ENCODE results near the gene HEXIM1. TPM values are rescaled to one million over a fixed set of nuclear protein-coding genes. Genes with fewer than 3 reads are reported as not detected.

Gene HEXIM1
- total RNA-seq, 4 donors from 2014 or later, result 32.1 to 58.2 (median 45.3) TPM

GRCh38 chr17:45146592-45146889 lies 1.7 kb upstream of the HEXIM1 start:
- Histone ChIP-seq H3K4me1 (peaks cover 46 to 60% (median 55%) of the 10 kb centered on the region in 4 donors), H3K27me3 (no peaks in the 10 kb centered on the region), H3K9me3 (no peaks in the 10 kb centered on the region), H3K36me3 (no peaks in the 10 kb centered on the region), H3K4me3 (peak overlapping the region; percentile 68 to 83 (median 75)), H3K27ac (replicated peaks in 1 of 4) (peak overlapping the region; percentile 96 to 100 (median 98))
- 72% methylated on average over 4 of the region's 4 CpGs for WGBS
- TF ChIP-seq EP300 (IDR thresholded peaks at IDR 0.05) (no peak), POLR2AphosphoS5 (IDR thresholded peaks at IDR 0.05) (no peak), CTCF (IDR thresholded peaks at IDR 0.05) (no peak), POLR2A (IDR thresholded peaks at IDR 0.05; ENCODE audit: low read depth) (no peak)
- no peak for DNase-seq (ENCODE audit: extremely low spot score)
- intact Hi-C loops (cut with DNase I), result no loop called here

- TF ChIP-seq EP300 (IDR thresholded peaks at IDR 0.05) (no peak), POLR2A (IDR thresholded peaks at IDR 0.05; ENCODE audit: low read depth) (no peak), CTCF (IDR thresholded peaks at IDR 0.05) (no peak), POLR2AphosphoS5 (IDR thresholded peaks at IDR 0.05) (peak; percentile 67 to 81)
- Histone ChIP-seq H3K9me3 (no peaks in the 10 kb centered on the region), H3K27me3 (no peaks in the 10 kb centered on the region), H3K4me1 (peaks cover 51 to 65% (median 59%) of the 10 kb centered on the region in 4 donors), H3K36me3 (no peaks in the 10 kb centered on the region), H3K27ac (replicated peaks in 1 of 4) (peak overlapping the region; percentile 96 to 100 (median 98)), H3K4me3 (peak overlapping the region; percentile 68 to 83 (median 75))
- intact Hi-C loops (cut with DNase I), result no loop called here
- DNase-seq (ENCODE audit: extremely low spot score), result no peak
- WGBS, result 18% methylated on average over 8 of the region's 29 CpGs
Measured at GRCh38 chr17:45146890-45147580, 1.2 kb upstream of the HEXIM1 start.

- peak overlapping the region; percentile 96 to 100 (median 98) for H3K27ac ChIP-seq (replicated peaks in 1 of 4)
- no peak for TF ChIP-seq EP300 (IDR thresholded peaks at IDR 0.05)
- no peak for TF ChIP-seq CTCF (IDR thresholded peaks at IDR 0.05)
- TF ChIP-seq POLR2AphosphoS5 (IDR thresholded peaks at IDR 0.05), result peak; percentile 60 to 78
- intact Hi-C loops (cut with DNase I), result no loop called here
- no peaks in the 10 kb centered on the region for H3K36me3 ChIP-seq
- peaks cover 54 to 72% (median 66%) of the 10 kb centered on the region in 4 donors for H3K4me1 ChIP-seq
- H3K4me3 ChIP-seq, result peak overlapping the region; percentile 68 to 83 (median 75)
- no peaks in the 10 kb centered on the region for H3K9me3 ChIP-seq
- DNase-seq (ENCODE audit: extremely low spot score), result no peak
- under 1% methylated on average over 36 of the region's 38 CpGs for WGBS
- H3K27me3 ChIP-seq, result no peaks in the 10 kb centered on the region
Measured at GRCh38 chr17:45147581-45148182, 593 bp upstream of the HEXIM1 start.

GRCh38 chr17:45149037-45149668 lies 878 bp downstream of the HEXIM1 start:
- H3K4me3 ChIP-seq, result peak overlapping the region; percentile 68 to 80 (median 72)
- H3K9me3 ChIP-seq, result no peaks in the 10 kb centered on the region
- no peaks in the 10 kb centered on the region for H3K36me3 ChIP-seq
- H3K4me1 ChIP-seq, result peaks cover 46 to 70% (median 65%) of the 10 kb centered on the region in 4 donors
- intact Hi-C loops (cut with DNase I), result no loop called here
- no peaks in the 10 kb centered on the region for H3K27me3 ChIP-seq
- no peak for DNase-seq (ENCODE audit: extremely low spot score)
- 0% methylated on average over 23 of the region's 32 CpGs for WGBS
- peak overlapping the region; percentile 93 to 97 (median 96) for H3K27ac ChIP-seq (replicated peaks in 1 of 4)
- TF ChIP-seq EP300 (IDR thresholded peaks at IDR 0.05) (no peak), CTCF (IDR thresholded peaks at IDR 0.05) (peak; percentile 81 to 92 (median 92)), POLR2AphosphoS5 (IDR thresholded peaks at IDR 0.05) (peak; percentile 46 to 79), POLR2A (IDR thresholded peaks at IDR 0.05; ENCODE audit: low read depth) (no peak)
